RWPE2 (cell line): ENCODE results near the gene FUOM.

Source experiments
- ATAC-seq: fragments of 200-7000 bp; cut with Tn5 transposase; 3 replicates; pipeline ENCODE4 v1.9.1; 2021; ENCODE audit warnings: low read depth
- DNase-seq: peaks from one replicate; pipeline ENCODE4 v3.0.0-alpha.2; 2020; ENCODE audit warnings: low spot score
- H3K27ac ChIP-seq: fragments of 450-650 bp; 2 replicates; pipeline ENCODE4 v1.5.1; 2017; ENCODE audit warnings: mild to moderate bottlenecking; ENCODE audit not compliant: poor library complexity, severe bottlenecking
- H3K27me3 ChIP-seq: fragments of 250-450 bp; sonication (Bioruptor Pico); 2 replicates; pipeline ENCODE4 v1.5.1; 2021; ENCODE audit warnings: mild to moderate bottlenecking, moderate library complexity; ENCODE audit not compliant: insufficient read depth, poor library complexity, severe bottlenecking
- H3K36me3 ChIP-seq: fragments of 250-450 bp; sonication (Bioruptor Pico); 2 replicates; pipeline ENCODE4 v1.5.1; 2020; ENCODE audit warnings: low read depth, mild to moderate bottlenecking, moderate library complexity
- H3K4me1 ChIP-seq: fragments of 250-450 bp; sonication (Bioruptor Pico); 2 replicates; pipeline ENCODE4 v1.5.1; 2021; ENCODE audit warnings: mild to moderate bottlenecking, moderate library complexity; ENCODE audit not compliant: insufficient read depth, poor library complexity, severe bottlenecking
- H3K4me3 ChIP-seq: fragments of 250-450 bp; sonication (Bioruptor Pico); 2 replicates; pipeline ENCODE4 v1.5.1; 2021; ENCODE audit warnings: mild to moderate bottlenecking, moderate library complexity; ENCODE audit not compliant: severe bottlenecking
- H3K9me3 ChIP-seq: fragments of 250-450 bp; sonication (Bioruptor Pico); 2 replicates; pipeline ENCODE4 v1.5.1; 2021; ENCODE audit warnings: mild to moderate bottlenecking, moderate library complexity; ENCODE audit not compliant: severe bottlenecking
- CTCF ChIP-seq: fragments of 450-650 bp; IDR thresholded peaks from one replicate; pipeline ENCODE4 v1.5.1; 2017; ENCODE audit warnings: mild to moderate bottlenecking, moderate library complexity; ENCODE audit not compliant: poor library complexity, severe bottlenecking

Gene FUOM

GRCh38 chr10:133336577-133337369, 21.0 kb downstream of the FUOM start, which contains the start of gene CALY:
TSS of gene CALY (minus strand) at chr10:133336896. CDS start at chr10:133328989, 7,907 bp downstream.
- Histone ChIP-seq H3K9me3 (no peaks in the 10 kb centered on the region), H3K4me1 (no peaks in the 10 kb centered on the region), H3K27me3 (peaks cover 45% of the 10 kb centered on the region), H3K27ac (no peak within 1 kb of the TSS), H3K4me3 (no peak within 1 kb of the TSS), H3K36me3 (no peaks in the 10 kb centered on the region)
- ATAC-seq (peak; percentile 48; the same call in 2 of the 3 replicates), DNase-seq (no peak)
- TF ChIP-seq CTCF: no peak

- Histone ChIP-seq H3K9me3 (no peaks in the 10 kb centered on the region), H3K27me3 (peaks cover 51% of the 10 kb centered on the region), H3K27ac (no peak overlapping the region), H3K36me3 (no peaks in the 10 kb centered on the region), H3K4me1 (no peaks in the 10 kb centered on the region), H3K4me3 (no peak overlapping the region)
- no peak for TF ChIP-seq CTCF
- no peak for DNase-seq
- no peak; the same call in 2 of the 3 replicates for ATAC-seq
Measured at GRCh38 chr10:133336118-133336576, 21.7 kb downstream of the FUOM start.

GRCh38 chr10:133335246-133336117, 22.3 kb downstream of the FUOM start:
- no peak for DNase-seq
- peak overlapping the region; percentile 26 for H3K4me3 ChIP-seq

GRCh38 chr10:133334503-133335245, 23.1 kb downstream of the FUOM start:
- no peak for DNase-seq
- Histone ChIP-seq H3K27ac (no peak overlapping the region), H3K36me3 (no peaks in the 10 kb centered on the region), H3K27me3 (peaks cover 60% of the 10 kb centered on the region), H3K4me1 (no peaks in the 10 kb centered on the region), H3K9me3 (no peaks in the 10 kb centered on the region), H3K4me3 (peak overlapping the region; percentile 26)
- TF ChIP-seq CTCF: no peak
- peak; percentile 66 for ATAC-seq

More at GRCh38 chr10:133335246-133336117, 22.3 kb downstream of the FUOM start:
- Histone ChIP-seq H3K9me3 (no peaks in the 10 kb centered on the region), H3K36me3 (no peaks in the 10 kb centered on the region), H3K27me3 (peaks cover 57% of the 10 kb centered on the region), H3K4me1 (no peaks in the 10 kb centered on the region), H3K27ac (no peak overlapping the region)
- peak; percentile 42 for ATAC-seq
- TF ChIP-seq CTCF: no peak
